Breast epithelium (tissue), 3 donors: ENCODE results near the gene GRIP2.

Source experiments
- CTCF ChIP-seq, 3 donors: fragments of 450-650 bp; IDR thresholded peaks; one replicate each; pipeline ENCODE4 v1.5.1; 2016 to 2017; ENCODE audit warnings: antibody characterized with exemption in 3 of 3, mild to moderate bottlenecking in 3 of 3, moderate library complexity in 3 of 3
- POLR2A ChIP-seq: fragments of 450-650 bp; IDR thresholded peaks from one replicate; pipeline ENCODE4 v1.6.1; 2016; ENCODE audit warnings: antibody characterized with exemption, mild to moderate bottlenecking, moderate library complexity

- no peak for TF ChIP-seq CTCF (IDR thresholded peaks at IDR 0.05)
- TF ChIP-seq POLR2A: no peak
Observed at GRCh38 chr3:14450506-14450905, 89.6 kb downstream of the GRIP2 start.
